ENCODE measurements around the gene TNRC6C.

Gene TNRC6C

GRCh38 chr17:78146881-78147280 is 188.4 kb downstream of the TNRC6C start:
- no peak for TF ChIP-seq CTCF (IDR thresholded peaks at IDR 0.05; ENCODE audit: low read depth, low read length, missing control alignments)
- H3K4me3 ChIP-seq (ENCODE audit: low read depth, low read length), result no peak overlapping the region
- no peak for DNase-seq (ENCODE audit: low read depth)

- DNase-seq (ENCODE audit: low read depth), result peak; percentile 73
- H3K4me3 ChIP-seq (ENCODE audit: low read depth, low read length), result no peak overlapping the region
- no peak for TF ChIP-seq CTCF (IDR thresholded peaks at IDR 0.05; ENCODE audit: low read depth, low read length, missing control alignments)
Observed at GRCh38 chr17:78147315-78147998, 189.0 kb downstream of the TNRC6C start.

GRCh38 chr17:78148286-78149016 is 189.9 kb downstream of the TNRC6C start:
- H3K4me3 ChIP-seq (ENCODE audit: low read depth, low read length), result no peak overlapping the region
- no peak for TF ChIP-seq CTCF (IDR thresholded peaks at IDR 0.05; ENCODE audit: low read depth, low read length, missing control alignments)
- DNase-seq (ENCODE audit: low read depth), result no peak

GRCh38 chr17:78151514-78152008 is 193.1 kb downstream of the TNRC6C start:
- TF ChIP-seq CTCF (IDR thresholded peaks at IDR 0.05; ENCODE audit: low read depth, low read length, missing control alignments), result no peak
- no peak for DNase-seq (ENCODE audit: low read depth)

GRCh38 chr17:78154903-78155811 is 196.7 kb downstream of the TNRC6C start:
- TF ChIP-seq CTCF (IDR thresholded peaks at IDR 0.05; ENCODE audit: low read depth, low read length, missing control alignments), result no peak
- no peak overlapping the region for H3K4me3 ChIP-seq (ENCODE audit: low read depth, low read length)
- peak; percentile 86 for DNase-seq (ENCODE audit: low read depth)

More at GRCh38 chr17:78151514-78152008, 193.1 kb downstream of the TNRC6C start:
- no peak overlapping the region for H3K4me3 ChIP-seq (ENCODE audit: low read depth, low read length)

Measured in GM12864 (cell line).